KOPT-K1 (cell line): ENCODE results near the gene SOHLH1.

Experiments
- H3K27ac ChIP-seq: fragments of 200-600 bp; sonication (generic); 2 replicates; pipeline ENCODE4 v1.5.1; 2016; ENCODE audit warnings: antibody characterized with exemption, mild to moderate bottlenecking, low read depth, low read length; ENCODE audit not compliant: poor library complexity, severe bottlenecking
- H3K36me3 ChIP-seq: fragments of 200-600 bp; sonication (generic); 2 replicates; pipeline ENCODE4 v1.5.1; 2017; ENCODE audit warnings: antibody characterized with exemption, mild to moderate bottlenecking, low read length, moderate library complexity; ENCODE audit not compliant: insufficient read depth
- H3K9me3 ChIP-seq: fragments of 200-600 bp; sonication (generic); 2 replicates; pipeline ENCODE4 v1.5.1; 2017; ENCODE audit warnings: antibody characterized with exemption, low read length, mild to moderate bottlenecking; ENCODE audit not compliant: insufficient read depth, poor library complexity, severe bottlenecking

The SOHLH1 gene

DNA sequence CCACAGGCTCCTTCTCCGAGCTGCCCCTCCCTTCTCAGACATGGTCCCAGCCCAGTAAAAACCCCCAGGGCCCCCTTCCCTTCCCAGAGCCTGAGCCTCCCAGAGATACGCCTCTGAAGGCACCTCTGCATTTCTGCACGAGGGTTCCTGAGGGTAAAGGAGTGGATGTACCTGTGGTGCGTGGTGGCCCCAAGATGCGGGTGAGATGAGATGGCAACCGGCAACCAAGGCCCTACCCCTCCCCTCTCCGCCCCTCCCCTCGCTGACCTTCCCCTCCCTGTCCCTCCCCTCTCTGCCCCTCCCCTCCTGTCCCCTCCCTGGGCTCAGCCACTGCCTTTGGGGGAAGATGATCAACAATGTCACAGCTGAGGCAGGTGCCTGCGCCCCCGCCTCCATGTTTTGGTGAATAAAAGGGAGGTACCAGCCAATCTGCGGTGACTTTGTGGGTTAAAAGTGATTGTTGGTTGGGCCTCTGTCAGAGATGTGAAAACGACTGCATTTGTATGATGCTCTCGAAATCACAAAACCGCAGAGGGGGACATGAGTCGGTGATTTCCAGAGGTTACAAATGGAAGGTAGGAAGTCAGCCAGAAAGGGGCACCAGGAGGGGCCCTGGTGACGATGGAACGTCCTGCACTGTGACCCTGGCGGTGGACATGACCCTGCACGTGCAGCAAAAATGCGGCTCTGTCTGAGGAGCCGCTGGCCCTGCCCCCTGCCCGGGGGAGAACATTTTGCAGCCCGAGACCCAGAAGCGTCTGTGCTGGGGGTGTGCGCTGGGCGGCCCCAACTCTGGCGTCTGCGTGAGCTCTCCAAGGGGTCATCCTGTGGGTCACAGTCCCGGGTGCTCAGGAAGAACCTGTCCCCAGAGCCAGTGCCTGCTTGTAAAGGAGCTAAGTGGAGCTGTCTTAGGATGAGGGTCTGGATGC lies 32.5 kb downstream of the SOHLH1 start:
- Histone ChIP-seq H3K27ac (no peak overlapping the region), H3K9me3 (peaks cover 9% of the 10 kb centered on the region), H3K36me3 (no peaks in the 10 kb centered on the region)

DNA sequence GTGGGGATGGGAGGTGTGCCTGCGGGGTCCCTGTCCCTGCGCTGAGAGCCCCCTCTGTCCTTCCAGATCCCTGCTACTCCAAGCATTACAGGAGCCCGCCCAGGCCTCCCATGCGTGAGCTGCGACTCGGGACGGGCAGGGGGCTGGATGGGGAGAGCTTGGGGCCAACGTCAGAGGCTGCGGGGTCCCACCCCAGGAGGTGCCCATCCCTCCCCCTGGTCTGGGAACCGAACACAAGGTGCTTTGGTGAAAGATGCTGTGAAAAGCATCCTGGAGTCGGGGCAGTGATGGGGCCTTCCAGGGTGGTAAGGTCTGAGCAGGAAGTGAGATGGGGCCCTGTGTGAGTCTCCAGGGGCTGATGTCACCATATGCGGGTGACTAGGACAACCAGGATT lies 33.5 kb downstream of the SOHLH1 start:
- Histone ChIP-seq H3K36me3 (no peaks in the 10 kb centered on the region), H3K27ac (no peak overlapping the region), H3K9me3 (peaks cover 9% of the 10 kb centered on the region)

- H3K27ac ChIP-seq = no peak overlapping the region
Measured at GRCh38 chr9:135664801-135665794, 34.2 kb downstream of the SOHLH1 start.

GRCh38 chr9:135664266-135664665 lies 35.0 kb downstream of the SOHLH1 start:
- Histone ChIP-seq H3K9me3 (peaks cover 7% of the 10 kb centered on the region), H3K27ac (no peak overlapping the region), H3K36me3 (no peaks in the 10 kb centered on the region)

More at GRCh38 chr9:135664801-135665794, 34.2 kb downstream of the SOHLH1 start:
- Histone ChIP-seq H3K9me3 (peaks cover 9% of the 10 kb centered on the region), H3K36me3 (no peaks in the 10 kb centered on the region)

GRCh38 chr9:135663857-135664256 lies 35.4 kb downstream of the SOHLH1 start:
- H3K9me3 ChIP-seq = peaks cover 3% of the 10 kb centered on the region
- H3K27ac ChIP-seq = no peak overlapping the region
- no peaks in the 10 kb centered on the region for H3K36me3 ChIP-seq

GRCh38 chr9:135663451-135663770 lies 35.9 kb downstream of the SOHLH1 start:
- no peaks in the 10 kb centered on the region for H3K9me3 ChIP-seq
- no peaks in the 10 kb centered on the region for H3K36me3 ChIP-seq
- H3K27ac ChIP-seq = no peak overlapping the region

GRCh38 chr9:135662758-135663450 lies 36.4 kb downstream of the SOHLH1 start, which contains the start of gene LCN9:
Gene LCN9 (plus strand): TSS chr9:135663309. CDS start chr9:135663322, 13 bp downstream.
- no peaks in the 10 kb centered on the region for H3K36me3 ChIP-seq
- H3K27ac ChIP-seq = no peak within 1 kb of the TSS
- H3K9me3 ChIP-seq = no peaks in the 10 kb centered on the region

DNA sequence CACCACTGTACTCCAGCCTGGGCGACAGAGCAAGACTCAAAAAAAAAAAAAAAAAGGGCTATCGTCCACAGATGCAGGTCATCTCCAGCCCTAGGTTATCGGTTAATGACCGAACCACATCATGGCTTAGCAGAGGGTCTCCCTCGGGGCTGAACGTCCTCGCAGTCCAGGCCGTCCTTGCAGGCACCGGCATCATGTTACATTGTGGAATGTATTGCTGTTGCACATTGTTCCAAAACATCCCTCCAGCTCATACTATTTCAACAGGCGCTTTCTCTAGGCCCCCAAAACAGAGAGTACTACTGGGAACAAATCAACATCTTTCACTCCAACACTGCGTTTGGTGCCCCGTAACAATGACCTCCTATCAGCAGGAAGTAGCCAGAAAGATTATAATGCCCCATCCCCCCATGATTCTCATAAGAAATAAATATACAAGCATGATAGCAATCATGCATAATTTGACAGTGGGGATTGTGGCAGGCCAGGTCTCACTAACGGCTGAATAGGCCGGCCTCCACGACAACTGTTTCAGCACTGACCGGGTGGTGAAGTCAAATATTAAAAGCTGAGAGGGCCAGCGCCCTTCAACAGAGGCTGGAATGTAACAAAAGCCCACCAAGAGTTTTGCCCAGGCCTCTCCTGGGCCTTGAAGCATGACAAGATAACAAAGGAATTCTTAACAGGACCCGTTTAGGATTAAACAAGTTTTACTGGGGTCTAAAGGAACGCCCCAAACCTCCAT lies 37.3 kb downstream of the SOHLH1 start:
- H3K27ac ChIP-seq = no peak overlapping the region
- no peaks in the 10 kb centered on the region for H3K36me3 ChIP-seq
- no peaks in the 10 kb centered on the region for H3K9me3 ChIP-seq

DNA sequence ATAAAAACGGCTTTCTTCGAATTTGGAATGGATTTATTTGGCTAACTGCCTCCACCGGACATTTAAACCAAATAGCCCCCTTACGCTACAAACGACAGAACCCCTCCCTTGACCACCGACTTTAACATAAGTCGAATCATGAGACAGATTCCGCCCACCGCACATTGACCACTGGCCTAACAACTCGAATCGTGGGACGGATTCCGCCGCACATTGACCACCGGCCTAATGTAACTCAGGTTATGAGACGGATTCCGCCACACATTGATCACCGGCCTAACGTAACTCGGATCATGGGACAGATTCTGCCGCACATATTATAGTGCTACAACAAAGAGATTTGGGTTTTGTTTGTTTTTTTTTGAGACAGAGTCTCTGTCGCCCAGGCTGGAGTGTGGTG lies 38.9 kb downstream of the SOHLH1 start:
- H3K9me3 ChIP-seq = no peaks in the 10 kb centered on the region
- no peak overlapping the region for H3K27ac ChIP-seq
- H3K36me3 ChIP-seq = no peaks in the 10 kb centered on the region

GRCh38 chr9:135659252-135659651 lies 40.0 kb downstream of the SOHLH1 start:
- no peak overlapping the region for H3K27ac ChIP-seq

GRCh38 chr9:135657416-135657815 lies 41.9 kb downstream of the SOHLH1 start:
- H3K36me3 ChIP-seq = no peaks in the 10 kb centered on the region
- no peak overlapping the region for H3K27ac ChIP-seq
- H3K9me3 ChIP-seq = no peaks in the 10 kb centered on the region

More at GRCh38 chr9:135659252-135659651, 40.0 kb downstream of the SOHLH1 start:
- H3K9me3 ChIP-seq = no peaks in the 10 kb centered on the region
- no peaks in the 10 kb centered on the region for H3K36me3 ChIP-seq

DNA sequence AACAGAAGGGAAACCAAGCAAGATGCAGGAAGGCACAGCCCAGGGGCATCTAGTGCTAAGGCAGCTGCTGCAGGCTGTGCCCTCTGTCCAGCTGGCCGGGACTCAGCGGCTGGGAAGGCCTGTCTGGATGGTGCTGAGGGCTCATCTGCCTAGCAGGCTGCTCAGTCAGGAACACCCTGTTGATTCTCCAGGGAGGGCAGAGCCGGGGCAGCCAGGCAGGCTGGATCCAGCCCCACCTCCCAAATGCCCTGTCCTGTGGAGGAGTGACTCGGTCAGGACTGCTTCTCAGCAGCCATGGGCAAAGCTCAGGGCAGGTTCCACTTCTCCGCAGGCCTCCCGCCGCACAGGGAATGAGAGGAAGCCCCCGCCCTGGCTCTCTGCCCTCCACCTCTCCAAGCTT lies 44.0 kb downstream of the SOHLH1 start:
- Histone ChIP-seq H3K36me3 (no peaks in the 10 kb centered on the region), H3K9me3 (peaks cover 4% of the 10 kb centered on the region), H3K27ac (no peak overlapping the region)

- H3K27ac ChIP-seq = no peak overlapping the region
- H3K36me3 ChIP-seq = no peaks in the 10 kb centered on the region
- peaks cover 34% of the 10 kb centered on the region for H3K9me3 ChIP-seq
Measured at GRCh38 chr9:135650408-135650807, 48.9 kb downstream of the SOHLH1 start.

- Histone ChIP-seq H3K27ac (no peak overlapping the region), H3K9me3 (peaks cover 43% of the 10 kb centered on the region), H3K36me3 (no peaks in the 10 kb centered on the region)
Measured at GRCh38 chr9:135649508-135649907, 49.8 kb downstream of the SOHLH1 start.
